Thoracic aorta (tissue), 2 donors: ENCODE data around the gene MYO9A. TPM values are rescaled to one million over a fixed set of nuclear protein-coding genes. Genes with fewer than 3 reads are reported as not detected.

ENCODE experiments used
- ATAC-seq: fragments of 150-250 bp; one replicate; pipeline ENCODE4 v1.8.0; 2017; ENCODE audit warnings: low read depth; ENCODE audit not compliant: insufficient number of reproducible peaks, low FRiP score
- DNase-seq: peaks from one replicate; pipeline ENCODE4 v3.0.0-alpha.2; 2020; ENCODE audit warnings: low spot score
- H3K27ac ChIP-seq, 2 donors: fragments of 200-600 bp; sonication (generic); 1 replicate in 1 of 2; 2 replicates in 1 of 2; pipeline ENCODE4 v1.5.1; 2016; ENCODE audit warnings: mild to moderate bottlenecking in 2 of 2, moderate library complexity in 2 of 2
- H3K27me3 ChIP-seq: fragments of 200-600 bp; sonication (generic); replicated peaks from 2 replicates; pipeline ENCODE4 v1.6.0; 2016; ENCODE audit warnings: mild to moderate bottlenecking; ENCODE audit not compliant: insufficient read depth
- H3K36me3 ChIP-seq: fragments of 200-600 bp; sonication (generic); one replicate; pipeline ENCODE4 v1.5.1; 2016
- H3K4me1 ChIP-seq, 2 donors: fragments of 200-600 bp; sonication (generic); 1 replicate in 1 of 2; 2 replicates in 1 of 2; pipeline versions ENCODE4 v1.5.1 to v1.6.0; 2016; ENCODE audit warnings: low read depth in 2 of 2, mild to moderate bottlenecking in 1 of 2; ENCODE audit not compliant: control insufficient read depth in 1 of 2
- H3K4me3 ChIP-seq: fragments of 200-600 bp; sonication (generic); 2 replicates; pipeline ENCODE4 v1.5.1; 2016; ENCODE audit warnings: mild to moderate bottlenecking
- H3K9me3 ChIP-seq: fragments of 200-600 bp; sonication (generic); 2 replicates; pipeline ENCODE4 v1.5.1; 2016
- CTCF ChIP-seq: fragments of 200-600 bp; sonication (generic); IDR thresholded peaks from one replicate; pipeline ENCODE4 v1.5.1; 2019; ENCODE audit warnings: antibody characterized with exemption
- total RNA-seq, 2 donors: library from RNA; depleted of rRNA; stranded (reverse); fragments of >200 nt; gene quantifications; one replicate each; pipeline versions ENCODE4 v1.1.0 to v1.2.3, GENCODE V29; 2016

The MYO9A gene
- total RNA-seq, 2 donors from 2014 or later: 48.2 to 57.4 TPM

- DNase-seq (no peak), ATAC-seq (no peak)
- Histone ChIP-seq H3K27ac (no peak overlapping the region), H3K9me3 (no peaks in the 10 kb centered on the region), H3K4me1 (no peaks in the 10 kb centered on the region), H3K4me3 (no peak overlapping the region), H3K27me3 (no peaks in the 10 kb centered on the region), H3K36me3 (no peaks in the 10 kb centered on the region)
- TF ChIP-seq CTCF: no peak
Measured at GRCh38 chr15:72135719-72136118, 17.8 kb upstream of the MYO9A start.

GRCh38 chr15:72133211-72133610, 15.3 kb upstream of the MYO9A start:
- no peaks in the 10 kb centered on the region for H3K36me3 ChIP-seq
- H3K27ac ChIP-seq: no peak overlapping the region
- TF ChIP-seq CTCF: no peak

GRCh38 chr15:72131922-72132321, 14.0 kb upstream of the MYO9A start:
- Histone ChIP-seq H3K27me3 (no peaks in the 10 kb centered on the region), H3K36me3 (no peaks in the 10 kb centered on the region), H3K9me3 (no peaks in the 10 kb centered on the region), H3K27ac (no peak overlapping the region), H3K4me3 (no peak overlapping the region), H3K4me1 (no peaks in the 10 kb centered on the region)
- ATAC-seq (no peak), DNase-seq (no peak)
- TF ChIP-seq CTCF: no peak

More at GRCh38 chr15:72133211-72133610, 15.3 kb upstream of the MYO9A start:
- Histone ChIP-seq H3K27me3 (no peaks in the 10 kb centered on the region), H3K4me3 (no peak overlapping the region), H3K9me3 (no peaks in the 10 kb centered on the region), H3K4me1 (no peaks in the 10 kb centered on the region)
- no peak for DNase-seq
- ATAC-seq: no peak

- Histone ChIP-seq H3K9me3 (no peaks in the 10 kb centered on the region), H3K27ac (no peak overlapping the region), H3K4me3 (no peak overlapping the region), H3K27me3 (no peaks in the 10 kb centered on the region), H3K36me3 (no peaks in the 10 kb centered on the region), H3K4me1 (no peaks in the 10 kb centered on the region)
- DNase-seq (no peak), ATAC-seq (no peak)
- TF ChIP-seq CTCF: no peak
Measured at GRCh38 chr15:72130272-72130671, 12.3 kb upstream of the MYO9A start.

- no peak for TF ChIP-seq CTCF
- ATAC-seq: no peak
Measured at GRCh38 chr15:72128359-72128758, 10.4 kb upstream of the MYO9A start.

More at GRCh38 chr15:72128359-72128758, 10.4 kb upstream of the MYO9A start:
- Histone ChIP-seq H3K27me3 (no peaks in the 10 kb centered on the region), H3K9me3 (no peaks in the 10 kb centered on the region), H3K36me3 (no peaks in the 10 kb centered on the region), H3K4me3 (no peak overlapping the region), H3K4me1 (no peaks in the 10 kb centered on the region), H3K27ac (no peak overlapping the region)
- no peak for DNase-seq
